ENCODE data around the gene WSCD2.
"Not testable (repeated sequence)": the region's sequence is repeated elsewhere in the genome, so short reads cannot be mapped to it uniquely, and the experiment has no call there.

Gene WSCD2

DNA sequence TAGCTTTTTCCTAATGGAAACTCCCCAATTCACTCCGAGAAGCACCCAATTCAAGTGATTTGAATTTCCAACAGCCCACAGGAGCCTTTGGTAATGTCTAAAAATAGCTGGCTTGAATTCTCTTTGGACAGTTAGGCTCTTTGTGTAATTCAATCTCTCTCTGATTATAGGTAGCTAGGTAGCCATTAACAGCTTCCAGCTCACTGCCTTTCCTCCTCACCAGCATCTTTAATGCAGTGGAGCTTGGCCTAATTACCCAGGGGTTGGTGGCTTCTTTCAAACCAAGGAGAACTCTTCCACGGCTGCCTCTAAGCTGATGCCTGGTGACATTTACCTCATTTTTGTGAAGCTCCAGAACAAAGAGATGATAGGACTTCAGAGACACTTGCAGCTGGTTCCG lies 86.4 kb downstream of the WSCD2 start:
- H3K4me1 ChIP-seq (ENCODE audit: control insufficient read depth in 1 of 2, insufficient read depth in 2 of 2, low read length in 2 of 2) = no peaks in the 10 kb centered on the region
- H3K36me3 ChIP-seq (ENCODE audit: control insufficient read depth in 1 of 2, insufficient read depth in 2 of 2, low read length in 2 of 2) = no peaks in the 10 kb centered on the region
- H3K4me3 ChIP-seq (ENCODE audit: low read depth in 1 of 2, low read length in 2 of 2) = no peak overlapping the region
- H3K27me3 ChIP-seq (ENCODE audit: low read depth, low read length) = no peaks in the 10 kb centered on the region
- no peak overlapping the region for H3K27ac ChIP-seq (ENCODE audit: low read length)
- no peaks in the 10 kb centered on the region for H3K9me3 ChIP-seq (ENCODE audit: control insufficient read depth in 1 of 2, low read length in 2 of 2)

GRCh38 chr12:108218921-108219320 lies 89.8 kb downstream of the WSCD2 start:
- Histone ChIP-seq H3K27ac (ENCODE audit: low read length) (no peak overlapping the region), H3K27me3 (ENCODE audit: low read depth, low read length) (no peaks in the 10 kb centered on the region), H3K36me3 (ENCODE audit: control insufficient read depth in 1 of 2, insufficient read depth in 2 of 2, low read length in 2 of 2) (no peaks in the 10 kb centered on the region), H3K9me3 (ENCODE audit: control insufficient read depth in 1 of 2, low read length in 2 of 2) (no peaks in the 10 kb centered on the region), H3K4me1 (ENCODE audit: control insufficient read depth in 1 of 2, insufficient read depth in 2 of 2, low read length in 2 of 2) (no peaks in the 10 kb centered on the region), H3K4me3 (ENCODE audit: low read depth in 1 of 2, low read length in 2 of 2) (no peak overlapping the region)

GRCh38 chr12:108225101-108225500 lies 96.0 kb downstream of the WSCD2 start:
- H3K4me3 ChIP-seq (ENCODE audit: low read depth in 1 of 2, low read length in 2 of 2); H3K4me1 ChIP-seq (ENCODE audit: control insufficient read depth in 1 of 2, insufficient read depth in 2 of 2, low read length in 2 of 2); H3K27me3 ChIP-seq (ENCODE audit: low read depth, low read length); H3K27ac ChIP-seq (ENCODE audit: low read length); H3K9me3 ChIP-seq (ENCODE audit: control insufficient read depth in 1 of 2, low read length in 2 of 2); H3K36me3 ChIP-seq (ENCODE audit: control insufficient read depth in 1 of 2, insufficient read depth in 2 of 2, low read length in 2 of 2): not testable (repeated sequence)

DNA sequence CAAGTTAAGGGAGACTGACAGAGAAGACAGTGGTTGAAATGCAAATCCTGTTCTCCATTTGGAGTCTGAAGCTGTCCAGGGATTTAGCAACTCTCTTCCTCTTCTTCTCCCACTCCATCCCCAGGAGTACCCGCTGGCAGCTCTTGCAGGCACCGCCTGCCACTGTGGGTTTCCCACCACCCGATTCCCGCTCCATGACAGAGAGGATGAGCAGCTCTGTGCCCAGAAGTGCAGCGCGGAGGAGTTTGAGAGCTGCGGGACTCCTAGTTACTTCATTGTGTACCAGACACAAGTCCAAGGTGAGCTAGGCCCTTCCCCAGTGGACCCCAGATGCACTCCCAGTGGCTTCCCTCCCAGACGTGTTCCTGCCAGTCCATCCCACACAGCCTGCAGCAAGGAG lies 97.8 kb downstream of the WSCD2 start:
- Histone ChIP-seq H3K27ac (ENCODE audit: low read length) (no peak overlapping the region), H3K9me3 (ENCODE audit: control insufficient read depth in 1 of 2, low read length in 2 of 2) (no peaks in the 10 kb centered on the region), H3K4me1 (ENCODE audit: control insufficient read depth in 1 of 2, insufficient read depth in 2 of 2, low read length in 2 of 2) (no peaks in the 10 kb centered on the region), H3K27me3 (ENCODE audit: low read depth, low read length) (no peaks in the 10 kb centered on the region), H3K36me3 (ENCODE audit: control insufficient read depth in 1 of 2, insufficient read depth in 2 of 2, low read length in 2 of 2) (no peaks in the 10 kb centered on the region), H3K4me3 (ENCODE audit: low read depth in 1 of 2, low read length in 2 of 2) (no peak overlapping the region)

GRCh38 chr12:108228746-108229145 lies 99.7 kb downstream of the WSCD2 start:
- Histone ChIP-seq H3K27ac (ENCODE audit: low read length) (no peak overlapping the region), H3K4me1 (ENCODE audit: control insufficient read depth in 1 of 2, insufficient read depth in 2 of 2, low read length in 2 of 2) (no peaks in the 10 kb centered on the region), H3K9me3 (ENCODE audit: control insufficient read depth in 1 of 2, low read length in 2 of 2) (no peaks in the 10 kb centered on the region), H3K4me3 (ENCODE audit: low read depth in 1 of 2, low read length in 2 of 2) (no peak overlapping the region), H3K36me3 (ENCODE audit: control insufficient read depth in 1 of 2, insufficient read depth in 2 of 2, low read length in 2 of 2) (no peaks in the 10 kb centered on the region), H3K27me3 (ENCODE audit: low read depth, low read length) (no peaks in the 10 kb centered on the region)

GRCh38 chr12:108231109-108231905 lies 102.2 kb downstream of the WSCD2 start:
- H3K27me3 ChIP-seq (ENCODE audit: low read depth, low read length) = no peaks in the 10 kb centered on the region
- no peak overlapping the region for H3K4me3 ChIP-seq (ENCODE audit: low read depth in 1 of 2, low read length in 2 of 2)
- H3K4me1 ChIP-seq (ENCODE audit: control insufficient read depth in 1 of 2, insufficient read depth in 2 of 2, low read length in 2 of 2) = no peaks in the 10 kb centered on the region
- H3K9me3 ChIP-seq (ENCODE audit: control insufficient read depth in 1 of 2, low read length in 2 of 2) = no peaks in the 10 kb centered on the region
- no peak overlapping the region for H3K27ac ChIP-seq (ENCODE audit: low read length)
- H3K36me3 ChIP-seq (ENCODE audit: control insufficient read depth in 1 of 2, insufficient read depth in 2 of 2, low read length in 2 of 2) = no peaks in the 10 kb centered on the region

DNA sequence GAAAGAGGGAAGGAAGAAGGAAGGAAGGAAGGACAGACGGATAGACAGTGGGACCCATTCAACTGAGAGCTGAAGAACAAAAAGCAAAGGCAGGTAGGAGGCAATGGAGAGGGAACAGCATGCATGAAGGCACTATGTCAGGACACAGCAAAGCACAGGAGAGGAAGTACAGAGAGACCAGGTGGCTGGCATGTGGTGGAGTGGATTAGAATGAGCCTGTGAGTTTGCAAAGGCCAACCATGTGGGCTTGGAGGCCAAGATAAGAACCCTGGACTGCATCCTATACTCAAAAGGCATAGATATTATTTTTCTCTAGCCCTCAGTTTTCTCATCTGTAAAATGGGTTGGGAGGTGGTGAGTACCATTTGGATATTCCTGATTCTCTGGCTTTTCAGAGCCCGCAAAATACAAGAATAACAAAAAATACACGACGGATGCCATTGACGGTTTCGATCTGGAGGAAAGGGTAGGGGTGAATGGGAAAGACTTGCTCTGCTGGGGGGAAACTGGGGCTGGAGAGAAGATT lies 102.9 kb downstream of the WSCD2 start:
- Histone ChIP-seq H3K4me3 (ENCODE audit: low read depth in 1 of 2, low read length in 2 of 2) (no peak overlapping the region), H3K27ac (ENCODE audit: low read length) (no peak overlapping the region), H3K4me1 (ENCODE audit: control insufficient read depth in 1 of 2, insufficient read depth in 2 of 2, low read length in 2 of 2) (no peaks in the 10 kb centered on the region), H3K27me3 (ENCODE audit: low read depth, low read length) (no peaks in the 10 kb centered on the region), H3K9me3 (ENCODE audit: control insufficient read depth in 1 of 2, low read length in 2 of 2) (peaks cover 0 to 1% of the 10 kb centered on the region in 2 donors), H3K36me3 (ENCODE audit: control insufficient read depth in 1 of 2, insufficient read depth in 2 of 2, low read length in 2 of 2) (no peaks in the 10 kb centered on the region)

DNA sequence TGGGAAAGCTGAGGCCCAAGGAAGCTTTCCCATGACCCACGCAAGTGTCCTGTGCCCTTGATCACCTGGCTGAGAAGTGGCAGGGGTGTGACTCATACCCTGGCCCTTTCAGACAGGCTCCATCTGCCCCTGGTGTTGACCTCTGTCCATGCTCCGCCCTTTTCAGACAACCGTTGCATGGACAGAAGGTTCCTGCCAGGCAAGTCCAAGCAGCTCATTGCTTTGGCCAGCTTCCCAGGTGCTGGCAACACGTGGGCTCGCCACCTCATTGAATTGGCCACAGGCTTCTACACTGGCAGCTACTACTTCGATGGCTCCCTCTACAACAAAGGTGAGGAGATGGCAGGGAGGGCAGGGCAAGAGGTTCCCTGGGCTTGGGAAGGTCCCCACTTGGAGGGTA lies 103.5 kb downstream of the WSCD2 start:
- no peaks in the 10 kb centered on the region for H3K36me3 ChIP-seq (ENCODE audit: control insufficient read depth in 1 of 2, insufficient read depth in 2 of 2, low read length in 2 of 2)
- H3K9me3 ChIP-seq (ENCODE audit: control insufficient read depth in 1 of 2, low read length in 2 of 2) = peaks cover 0 to 4% of the 10 kb centered on the region in 2 donors
- H3K4me3 ChIP-seq (ENCODE audit: low read depth in 1 of 2, low read length in 2 of 2) = no peak overlapping the region
- no peaks in the 10 kb centered on the region for H3K4me1 ChIP-seq (ENCODE audit: control insufficient read depth in 1 of 2, insufficient read depth in 2 of 2, low read length in 2 of 2)
- no peaks in the 10 kb centered on the region for H3K27me3 ChIP-seq (ENCODE audit: low read depth, low read length)
- no peak overlapping the region for H3K27ac ChIP-seq (ENCODE audit: low read length)

DNA sequence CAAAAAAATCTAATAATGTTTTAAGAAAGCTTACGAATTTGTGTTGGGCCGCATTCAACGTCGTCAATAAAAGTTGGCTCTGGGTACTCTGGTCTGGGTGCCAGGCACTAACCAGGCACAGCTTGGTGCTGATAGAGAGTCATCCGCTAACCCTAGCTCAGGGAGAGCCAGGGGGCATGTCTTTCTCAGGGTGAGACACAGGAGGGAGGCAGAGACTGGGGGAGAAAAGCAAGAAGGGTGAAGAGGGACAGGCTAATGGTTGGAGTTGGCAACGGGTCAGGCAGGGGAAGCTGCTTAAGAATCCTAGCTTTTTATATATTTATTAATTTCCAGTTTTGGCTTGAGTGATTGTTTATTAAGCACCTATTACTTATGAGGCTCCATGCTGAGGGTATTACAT lies 105.1 kb downstream of the WSCD2 start:
- no peaks in the 10 kb centered on the region for H3K36me3 ChIP-seq (ENCODE audit: control insufficient read depth in 1 of 2, insufficient read depth in 2 of 2, low read length in 2 of 2)
- H3K4me3 ChIP-seq (ENCODE audit: low read depth in 1 of 2, low read length in 2 of 2) = no peak overlapping the region
- H3K4me1 ChIP-seq (ENCODE audit: control insufficient read depth in 1 of 2, insufficient read depth in 2 of 2, low read length in 2 of 2) = no peaks in the 10 kb centered on the region
- H3K27ac ChIP-seq (ENCODE audit: low read length) = no peak overlapping the region
- H3K27me3 ChIP-seq (ENCODE audit: low read depth, low read length) = no peaks in the 10 kb centered on the region
- peaks cover 0 to 4% of the 10 kb centered on the region in 2 donors for H3K9me3 ChIP-seq (ENCODE audit: control insufficient read depth in 1 of 2, low read length in 2 of 2)

DNA sequence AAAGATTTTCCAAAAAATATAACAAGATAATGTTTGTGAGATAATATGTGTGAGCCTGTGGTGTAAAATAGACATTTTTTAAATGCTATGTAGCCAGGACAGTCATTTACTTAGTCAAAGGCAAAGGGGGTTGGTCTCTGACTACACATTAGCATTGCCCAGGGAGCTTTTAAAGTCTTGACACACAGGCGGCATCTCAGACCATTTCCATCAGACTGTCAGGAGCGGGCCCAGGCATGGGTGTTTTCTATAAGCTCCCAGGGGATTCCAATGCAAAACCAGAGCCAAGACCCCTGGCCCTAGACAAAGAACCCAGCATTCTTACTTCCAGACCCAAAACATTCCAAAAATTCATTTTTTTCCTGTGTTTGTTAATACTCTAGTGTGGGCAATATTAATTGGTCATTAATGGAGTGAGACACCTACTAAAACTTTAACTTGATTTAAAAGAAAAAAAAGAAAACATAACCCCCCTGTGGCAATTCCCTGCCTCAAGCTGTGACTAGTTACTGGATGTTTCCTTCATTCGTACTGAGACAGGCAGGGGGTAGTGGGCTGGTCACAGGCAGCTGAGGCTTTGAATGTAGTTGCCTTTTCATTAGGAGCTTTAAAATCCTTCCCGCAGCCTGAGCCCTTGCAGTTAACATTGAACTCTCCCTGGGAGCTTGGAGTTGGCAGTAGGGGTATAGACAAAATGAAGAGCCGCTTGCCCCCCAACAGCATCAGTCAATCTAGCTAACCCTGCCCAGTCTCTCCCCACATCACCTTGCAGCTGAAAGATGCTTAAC lies 106.3 kb downstream of the WSCD2 start:
- Histone ChIP-seq H3K4me1 (ENCODE audit: control insufficient read depth in 1 of 2, insufficient read depth in 2 of 2, low read length in 2 of 2) (no peaks in the 10 kb centered on the region), H3K9me3 (ENCODE audit: control insufficient read depth in 1 of 2, low read length in 2 of 2) (peaks cover 0 to 4% of the 10 kb centered on the region in 2 donors), H3K27ac (ENCODE audit: low read length) (no peak overlapping the region), H3K36me3 (ENCODE audit: control insufficient read depth in 1 of 2, insufficient read depth in 2 of 2, low read length in 2 of 2) (no peaks in the 10 kb centered on the region), H3K27me3 (ENCODE audit: low read depth, low read length) (no peaks in the 10 kb centered on the region), H3K4me3 (ENCODE audit: low read depth in 1 of 2, low read length in 2 of 2) (no peak overlapping the region)

DNA sequence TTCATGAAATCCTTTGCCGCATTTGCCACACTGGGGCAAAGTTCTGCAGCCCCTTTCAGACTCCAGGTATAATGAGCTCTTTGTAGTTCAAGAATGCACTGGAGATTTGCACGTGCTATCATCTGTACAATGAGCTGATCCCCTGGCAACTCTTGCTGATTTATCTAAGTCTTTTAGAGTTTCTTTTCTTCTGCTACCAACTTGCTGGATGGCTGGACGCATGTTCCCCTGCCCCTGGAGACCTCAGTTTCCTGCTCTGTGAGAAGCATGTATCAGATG lies 106.8 kb downstream of the WSCD2 start:
- Histone ChIP-seq H3K27me3 (ENCODE audit: low read depth, low read length) (no peaks in the 10 kb centered on the region), H3K4me3 (ENCODE audit: low read depth in 1 of 2, low read length in 2 of 2) (no peak overlapping the region), H3K4me1 (ENCODE audit: control insufficient read depth in 1 of 2, insufficient read depth in 2 of 2, low read length in 2 of 2) (no peaks in the 10 kb centered on the region), H3K36me3 (ENCODE audit: control insufficient read depth in 1 of 2, insufficient read depth in 2 of 2, low read length in 2 of 2) (no peaks in the 10 kb centered on the region), H3K27ac (ENCODE audit: low read length) (no peak overlapping the region), H3K9me3 (ENCODE audit: control insufficient read depth in 1 of 2, low read length in 2 of 2) (peaks cover 0 to 4% of the 10 kb centered on the region in 2 donors)

Data from muscle layer of duodenum (tissue), 2 donors.